Measurements from ENCODE around the gene PJA2.

DNA sequence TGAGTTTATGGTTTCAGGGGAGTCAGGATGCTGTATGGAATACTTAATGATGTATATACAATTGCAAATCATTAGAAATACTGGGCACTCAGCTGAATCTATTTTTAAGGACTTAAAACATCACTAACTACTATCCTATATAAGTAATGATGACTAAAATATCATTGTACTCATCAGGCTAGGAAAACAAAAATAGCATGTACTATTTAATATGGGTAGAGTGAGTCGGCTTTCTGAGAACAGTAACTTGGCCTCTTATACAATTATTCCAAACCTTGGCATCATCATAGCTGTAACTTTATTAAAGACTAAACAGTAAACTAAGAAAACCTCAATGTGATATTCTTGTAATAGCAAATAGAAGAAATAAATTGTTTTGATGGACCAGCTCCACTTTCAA lies 94.5 kb downstream of the PJA2 start:
- TF ChIP-seq, protein P1, sequence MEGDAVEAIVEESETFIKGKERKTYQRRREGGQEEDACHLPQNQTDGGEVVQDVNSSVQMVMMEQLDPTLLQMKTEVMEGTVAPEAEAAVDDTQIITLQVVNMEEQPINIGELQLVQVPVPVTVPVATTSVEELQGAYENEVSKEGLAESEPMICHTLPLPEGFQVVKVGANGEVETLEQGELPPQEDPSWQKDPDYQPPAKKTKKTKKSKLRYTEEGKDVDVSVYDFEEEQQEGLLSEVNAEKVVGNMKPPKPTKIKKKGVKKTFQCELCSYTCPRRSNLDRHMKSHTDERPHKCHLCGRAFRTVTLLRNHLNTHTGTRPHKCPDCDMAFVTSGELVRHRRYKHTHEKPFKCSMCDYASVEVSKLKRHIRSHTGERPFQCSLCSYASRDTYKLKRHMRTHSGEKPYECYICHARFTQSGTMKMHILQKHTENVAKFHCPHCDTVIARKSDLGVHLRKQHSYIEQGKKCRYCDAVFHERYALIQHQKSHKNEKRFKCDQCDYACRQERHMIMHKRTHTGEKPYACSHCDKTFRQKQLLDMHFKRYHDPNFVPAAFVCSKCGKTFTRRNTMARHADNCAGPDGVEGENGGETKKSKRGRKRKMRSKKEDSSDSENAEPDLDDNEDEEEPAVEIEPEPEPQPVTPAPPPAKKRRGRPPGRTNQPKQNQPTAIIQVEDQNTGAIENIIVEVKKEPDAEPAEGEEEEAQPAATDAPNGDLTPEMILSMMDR (conservative IDR thresholded peaks at IDR 0.05 in 1 of 2, IDR thresholded peaks at IDR 0.05 in 1 of 2; ENCODE audit: low read depth in 1 of 2, low read length in 2 of 2), result no peak
- TF ChIP-seq EZH2 (IDR thresholded peaks at IDR 0.05; ENCODE audit: low read length, missing control alignments), result no peak

All from fibroblast of lung (primary cell).